ENCODE data around the gene SLC35A1. TPM values are rescaled to one million over a fixed set of nuclear protein-coding genes. Genes with fewer than 3 reads are reported as not detected.
"Not testable (repeated sequence)": the region's sequence is repeated elsewhere in the genome, so short reads cannot be mapped to it uniquely, and the experiment has no call there.

SLC35A1 gene, protein sequence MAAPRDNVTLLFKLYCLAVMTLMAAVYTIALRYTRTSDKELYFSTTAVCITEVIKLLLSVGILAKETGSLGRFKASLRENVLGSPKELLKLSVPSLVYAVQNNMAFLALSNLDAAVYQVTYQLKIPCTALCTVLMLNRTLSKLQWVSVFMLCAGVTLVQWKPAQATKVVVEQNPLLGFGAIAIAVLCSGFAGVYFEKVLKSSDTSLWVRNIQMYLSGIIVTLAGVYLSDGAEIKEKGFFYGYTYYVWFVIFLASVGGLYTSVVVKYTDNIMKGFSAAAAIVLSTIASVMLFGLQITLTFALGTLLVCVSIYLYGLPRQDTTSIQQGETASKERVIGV
- 14.5 and 18.8 TPM in 2 replicates for total RNA-seq (2014; rRNA removed; shearing (Covaris generic))

DNA sequence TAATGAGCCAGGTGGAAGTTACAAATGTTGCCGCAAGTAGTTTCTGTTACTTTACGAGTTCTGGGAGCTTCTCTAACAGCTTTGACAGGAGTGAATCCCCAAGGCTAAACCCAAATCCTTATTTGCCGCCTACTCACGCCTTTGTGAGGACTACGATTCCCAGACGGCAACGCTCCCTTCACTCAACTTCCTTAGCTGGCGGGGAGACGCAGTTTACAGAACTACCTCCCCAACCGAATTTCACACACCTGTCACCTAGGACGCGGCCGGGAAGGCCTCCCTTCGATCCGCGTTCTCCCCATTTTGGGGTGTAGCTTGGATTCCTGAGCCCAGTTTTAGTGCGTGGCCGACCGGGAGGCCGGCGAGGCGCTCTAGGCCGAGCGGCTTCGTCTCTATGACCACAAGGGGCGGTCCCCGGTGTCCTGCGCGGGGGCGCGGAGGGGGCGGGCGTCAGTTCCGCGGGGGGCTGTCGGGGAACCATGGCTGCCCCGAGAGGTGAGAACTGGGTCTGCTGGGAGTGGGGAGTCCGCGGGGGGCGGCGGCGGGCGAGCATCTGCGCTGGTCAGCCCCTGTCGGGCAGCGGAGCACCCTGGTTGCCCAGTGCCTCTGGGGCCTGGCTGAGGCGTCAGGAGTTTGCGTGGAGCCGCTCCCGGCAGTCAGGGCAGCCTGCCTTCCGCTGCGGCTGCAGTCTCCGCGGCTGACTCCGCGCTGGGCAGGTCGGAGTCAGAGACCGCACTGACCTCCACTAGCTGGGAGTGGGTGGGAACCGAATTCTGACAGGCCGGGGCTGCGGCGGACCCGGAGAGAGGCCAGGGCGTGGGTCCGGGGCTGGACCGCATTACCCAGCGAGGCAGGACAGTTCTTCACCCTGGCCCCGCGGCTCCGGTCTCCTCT lies at the start of gene SLC35A1:
SLC35A1 (plus strand) TSS at position 450 of the 894 bp plus-strand sequence; CDS start at position 480, 30 bp downstream.
- peak; percentile 61 for DNase-seq (ENCODE audit: low spot score)

DNA sequence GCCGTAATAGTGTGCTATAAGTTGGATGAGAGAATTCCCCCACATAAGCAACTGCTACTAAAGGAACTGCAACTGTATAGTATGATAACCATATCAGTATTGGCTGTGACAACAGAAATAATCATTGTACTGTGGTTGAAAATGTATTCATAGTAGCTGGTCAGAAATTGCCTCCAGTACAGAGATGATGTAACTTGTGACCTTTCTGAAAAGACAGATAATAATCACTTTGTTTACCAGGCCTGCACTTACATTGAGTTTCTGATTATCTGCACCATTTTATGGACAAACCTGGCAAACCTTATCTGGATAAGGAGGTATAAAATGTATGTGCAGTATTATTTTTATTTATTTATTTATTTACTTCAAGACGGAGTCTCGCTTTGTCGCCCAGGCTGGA lies 46.0 kb upstream of the SLC35A1 start:
- no peak for DNase-seq (ENCODE audit: low spot score)

DNA sequence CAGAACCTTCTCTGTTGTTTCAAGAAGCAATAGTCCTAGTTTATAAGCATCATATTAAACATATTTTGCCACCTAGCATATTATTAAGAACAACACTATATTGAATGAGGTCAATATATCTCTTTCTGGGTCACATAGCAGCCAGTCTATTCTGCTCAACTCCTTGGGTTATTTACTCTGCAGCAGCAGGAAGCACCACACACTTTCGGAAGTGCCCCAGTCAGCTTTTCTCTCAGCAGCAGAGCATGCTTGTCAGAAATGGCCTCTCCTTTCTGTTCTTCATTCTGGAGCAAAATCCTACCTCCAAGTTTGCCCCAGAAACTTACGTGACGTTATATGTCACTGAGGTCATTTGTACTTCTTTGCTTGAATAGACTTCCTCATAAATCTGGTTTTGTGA lies 42.3 kb upstream of the SLC35A1 start:
- DNase-seq (ENCODE audit: low spot score): no peak

DNA sequence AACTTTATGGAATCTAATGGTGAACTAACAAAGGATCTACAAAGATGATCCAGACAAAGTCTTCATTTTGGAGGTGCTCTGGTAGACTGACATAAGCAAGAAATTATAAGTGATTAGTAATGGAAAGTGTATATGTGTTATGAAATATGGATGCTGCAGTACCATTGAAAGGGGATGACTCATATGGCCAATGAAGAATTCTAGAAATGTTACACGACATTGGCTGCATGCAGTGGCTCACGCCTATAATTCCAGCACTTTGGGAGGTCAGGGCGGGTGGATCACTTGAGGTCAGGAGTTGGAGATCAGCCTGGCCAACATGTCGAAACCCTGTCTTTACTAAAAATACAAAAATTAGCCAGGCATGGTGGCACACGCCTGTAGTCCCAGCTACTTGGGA lies 41.5 kb upstream of the SLC35A1 start:
- DNase-seq (ENCODE audit: low spot score): no peak

DNA sequence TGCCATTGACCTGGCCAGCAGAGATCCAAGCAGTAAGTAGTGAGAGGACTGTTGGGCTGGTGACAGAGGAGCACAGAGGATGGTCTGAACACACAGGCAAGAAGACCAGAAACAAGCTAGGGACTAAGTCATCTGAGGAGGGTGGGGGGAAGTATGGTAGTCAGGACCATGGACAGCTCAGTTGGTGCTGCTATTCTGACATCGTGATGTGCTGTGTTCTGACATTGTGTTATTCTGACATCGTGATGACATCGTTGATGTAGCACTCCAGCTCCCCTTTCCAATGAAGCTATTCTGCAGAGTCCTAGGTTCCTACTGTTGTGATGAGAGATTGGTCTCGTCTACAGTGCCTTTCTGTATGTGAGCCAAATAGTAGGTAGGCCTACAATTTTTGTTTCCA lies 36.3 kb upstream of the SLC35A1 start:
- DNase-seq (ENCODE audit: low spot score): peak; percentile 77

DNA sequence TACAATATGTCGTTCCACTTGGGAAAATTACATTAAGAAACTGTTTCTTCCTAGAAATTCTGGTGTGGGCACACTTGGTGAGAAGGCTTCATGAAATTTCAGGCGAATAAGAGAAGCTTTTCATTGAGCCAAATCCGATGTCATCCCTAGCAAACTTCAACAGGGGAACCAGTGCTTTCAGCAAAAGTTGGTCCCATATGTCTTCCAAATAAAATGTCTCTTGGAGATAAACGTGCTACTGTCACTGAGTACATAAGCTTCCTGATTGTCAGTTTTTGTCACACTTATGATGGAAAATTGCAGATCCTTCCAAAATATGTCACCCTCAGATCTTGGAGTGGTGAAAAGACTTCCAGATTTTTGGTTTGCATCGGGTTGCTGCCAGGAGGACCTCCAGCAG lies 31.1 kb upstream of the SLC35A1 start:
- DNase-seq (ENCODE audit: low spot score): no peak

DNA sequence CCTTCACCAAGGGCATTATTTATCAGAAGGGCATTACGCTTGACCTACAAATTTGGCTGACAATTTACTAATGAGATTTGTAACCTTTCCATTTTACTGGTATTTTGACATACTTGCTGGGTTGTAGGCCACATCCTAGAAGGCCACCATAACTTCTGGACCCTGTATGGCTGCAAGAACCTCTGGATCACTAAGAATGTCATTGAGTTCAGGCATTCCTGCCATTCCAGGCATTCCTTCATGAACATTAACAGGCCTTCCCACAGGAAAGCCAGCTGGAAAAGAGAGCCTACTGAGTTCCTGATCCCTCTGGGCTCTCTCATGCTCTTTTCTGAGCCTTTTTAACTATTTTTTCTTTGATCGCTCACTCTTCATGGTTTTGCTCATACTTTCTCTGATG lies 28.4 kb upstream of the SLC35A1 start:
- peak; percentile 14 for DNase-seq (ENCODE audit: low spot score)

DNA sequence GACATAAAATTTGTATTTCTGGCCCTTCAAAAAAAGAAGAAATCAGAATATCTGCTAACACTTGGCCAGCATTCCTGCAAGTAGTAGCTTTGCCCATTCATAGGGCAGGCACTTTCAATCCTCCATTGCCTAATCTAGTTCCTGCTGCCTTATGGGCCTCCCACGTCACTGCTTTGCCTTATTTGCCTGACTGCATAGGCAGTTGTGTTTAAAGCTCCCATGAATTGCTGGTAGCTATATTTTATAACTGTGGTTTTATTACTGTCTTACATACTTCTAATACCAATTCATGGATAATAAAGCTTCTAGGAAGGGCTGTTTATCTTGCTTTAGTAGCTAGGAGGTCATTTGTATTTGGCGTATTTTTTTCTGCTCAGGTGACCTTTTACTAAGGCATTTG lies 7.7 kb upstream of the SLC35A1 start:
- no peak for DNase-seq (ENCODE audit: low spot score)

DNA sequence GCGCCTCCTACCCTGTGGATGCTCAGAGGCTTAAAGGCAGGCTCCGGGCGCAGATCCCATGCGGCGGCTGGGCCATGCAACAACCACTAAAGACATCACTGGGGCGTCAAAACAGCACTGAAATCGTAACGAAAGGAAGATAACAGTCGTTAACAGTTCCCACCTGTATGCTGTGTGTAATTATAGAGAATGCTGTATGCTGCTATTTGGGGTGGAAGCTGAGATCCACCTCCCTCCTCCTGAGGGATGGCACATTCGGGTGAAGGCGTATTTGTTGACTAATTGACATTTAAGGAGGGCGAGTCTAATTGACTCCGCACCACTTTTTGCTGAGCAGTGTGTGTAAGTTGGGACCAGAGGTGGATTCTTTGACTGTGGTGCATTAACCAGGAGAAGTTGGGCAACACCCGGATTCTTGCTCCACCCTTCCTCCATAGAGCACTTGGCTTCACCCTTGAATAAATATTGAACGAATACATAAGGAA lies 687 bp downstream of the SLC35A1 start:
- DNase-seq (ENCODE audit: low spot score): no peak

DNA sequence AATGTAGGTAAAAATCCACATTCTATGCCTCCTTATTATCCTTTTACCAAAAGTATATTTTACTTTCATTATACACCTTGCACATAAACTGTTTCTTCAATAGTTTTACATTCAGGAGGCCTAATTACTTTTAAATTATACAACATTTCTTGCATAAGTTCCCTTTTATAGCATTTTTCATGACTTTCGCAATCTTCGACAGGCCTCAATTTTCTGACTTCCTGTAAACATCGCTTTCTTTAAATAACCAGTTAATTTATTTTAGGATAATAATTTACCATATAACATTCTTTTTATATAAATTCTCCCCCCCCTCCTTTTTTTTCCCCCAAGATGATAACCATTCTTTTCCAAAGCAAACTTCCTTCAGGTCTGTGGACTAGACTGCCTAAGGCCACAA lies 9.2 kb downstream of the SLC35A1 start:
- no peak for DNase-seq (ENCODE audit: low spot score)

DNA sequence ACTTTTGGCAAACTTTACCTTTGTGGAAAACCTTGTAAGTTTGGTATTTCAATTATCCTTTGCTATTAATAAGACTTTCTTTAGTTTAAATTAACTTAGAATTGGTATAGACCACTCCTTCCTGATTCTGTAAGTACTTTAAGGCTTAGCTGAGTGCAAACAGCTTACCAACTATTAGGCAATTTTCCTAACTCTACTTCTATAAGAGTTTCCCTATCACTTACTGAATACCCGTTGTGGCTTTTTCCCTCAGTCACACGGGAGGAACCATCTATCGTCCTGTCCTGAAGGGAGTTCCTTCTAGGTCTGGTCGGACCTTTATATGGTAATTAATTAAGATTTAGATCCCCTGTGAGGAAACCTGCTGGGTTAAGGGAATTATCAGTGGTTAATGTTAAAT lies 9.6 kb downstream of the SLC35A1 start:
- DNase-seq (ENCODE audit: low spot score): no peak

DNA sequence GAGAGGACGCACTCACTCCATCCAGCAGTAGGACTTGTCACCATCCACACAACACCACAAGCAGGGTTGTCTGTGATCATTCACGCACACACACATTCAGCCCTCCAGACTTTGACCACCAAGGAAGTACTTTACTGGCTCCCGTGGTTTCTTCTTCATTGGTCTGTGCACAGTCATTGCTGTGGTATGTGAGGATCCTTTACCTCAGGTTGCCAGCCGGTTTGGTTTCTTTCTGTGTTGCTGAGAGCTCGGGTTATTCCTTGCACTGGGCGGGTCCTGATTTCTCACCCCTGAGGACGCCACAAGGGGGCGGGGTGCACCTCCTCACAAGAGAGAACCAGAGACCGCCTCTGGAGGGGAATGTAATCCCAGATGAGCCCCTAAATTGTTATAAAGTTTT lies 11.2 kb downstream of the SLC35A1 start:
- peak; percentile 27 for DNase-seq (ENCODE audit: low spot score)

DNA sequence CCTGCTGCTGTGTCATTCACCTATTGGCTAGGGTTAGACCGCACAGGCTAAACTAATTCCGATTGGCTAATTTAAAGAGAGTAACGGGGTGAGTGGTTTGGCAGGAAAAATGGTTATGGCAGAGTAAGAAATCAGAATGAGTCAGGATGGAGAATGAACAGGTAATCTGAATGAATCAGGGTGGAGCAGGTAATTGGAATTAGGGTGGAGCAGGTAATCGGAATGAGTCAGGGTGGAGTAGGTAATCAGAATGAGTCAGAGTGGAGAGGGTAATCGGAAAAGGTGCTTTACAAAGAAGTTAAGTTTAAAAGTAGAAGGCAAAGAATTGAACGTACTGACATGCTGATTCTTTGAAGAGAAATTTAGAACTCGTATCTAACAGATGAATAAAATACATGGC lies 11.7 kb downstream of the SLC35A1 start:
- no peak for DNase-seq (ENCODE audit: low spot score)

DNA sequence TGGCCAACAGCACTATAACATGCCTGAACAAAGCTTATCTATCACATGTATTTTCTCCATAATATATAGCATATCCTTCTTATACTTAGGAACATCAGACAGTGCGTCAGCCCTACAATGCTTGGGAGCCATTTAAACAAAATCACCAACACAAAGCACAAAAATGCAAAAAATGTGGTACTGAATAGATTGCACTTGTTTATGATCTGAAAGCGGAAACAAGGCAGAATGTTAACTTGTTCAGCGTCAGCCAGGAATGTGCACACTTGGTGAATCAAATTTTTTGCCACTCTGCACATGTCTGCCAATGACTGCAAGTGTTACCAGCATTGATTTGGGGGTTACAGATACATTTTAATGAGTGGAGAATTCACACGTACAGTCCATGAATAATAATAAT lies 14.8 kb downstream of the SLC35A1 start:
- DNase-seq (ENCODE audit: low spot score): no peak

DNA sequence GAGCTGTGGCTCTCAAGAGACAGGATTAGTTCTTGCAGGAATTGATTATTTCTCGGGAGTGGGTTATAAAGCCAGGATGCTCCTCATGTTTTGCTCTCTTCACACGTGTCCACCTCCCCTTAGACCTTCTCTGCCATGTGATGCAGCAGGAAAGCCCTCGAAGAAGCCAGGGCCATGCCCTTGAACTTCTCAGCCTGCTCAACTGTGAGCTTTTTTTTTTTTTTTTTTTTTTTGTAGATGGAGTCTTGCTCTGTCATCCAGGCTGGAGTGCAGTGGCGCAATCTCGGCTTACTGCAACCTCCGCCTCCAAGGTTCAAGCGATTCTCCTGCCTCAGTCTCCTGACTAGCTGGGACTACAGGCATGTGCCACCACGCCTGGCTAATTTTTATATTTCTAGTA lies 16.6 kb downstream of the SLC35A1 start:
- DNase-seq (ENCODE audit: low spot score): not testable (repeated sequence)

DNA sequence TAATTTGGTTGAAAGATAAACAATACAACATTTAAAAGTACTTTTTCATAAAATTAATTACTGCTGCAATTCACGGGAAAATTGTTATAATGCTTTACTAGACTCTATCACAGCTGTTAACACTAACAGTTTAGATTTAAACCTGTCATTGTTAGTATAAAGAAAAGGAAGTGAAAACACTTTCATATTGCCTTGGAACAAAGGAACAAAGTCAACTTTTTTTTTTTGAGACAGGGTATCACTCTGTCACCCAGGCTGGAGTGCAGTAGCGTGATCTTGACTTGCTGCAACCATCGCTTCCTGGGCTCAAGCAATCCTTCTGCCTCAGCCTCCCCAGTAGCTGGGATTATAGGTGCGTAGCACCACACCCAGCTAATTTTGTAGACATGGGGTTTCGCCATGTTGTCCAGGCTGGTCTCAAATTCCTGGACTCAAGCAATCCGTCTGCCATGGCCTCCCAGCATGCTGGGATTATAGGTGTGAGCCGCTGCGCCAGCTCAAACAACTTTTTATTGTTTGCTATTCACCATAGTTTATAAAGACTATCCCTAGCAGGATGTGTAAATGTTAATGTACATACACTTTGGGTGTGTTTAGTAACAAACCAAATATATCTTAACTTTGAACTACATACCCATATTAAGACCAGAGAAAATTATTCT lies 22.1 kb downstream of the SLC35A1 start:
- DNase-seq (ENCODE audit: low spot score): no peak

DNA sequence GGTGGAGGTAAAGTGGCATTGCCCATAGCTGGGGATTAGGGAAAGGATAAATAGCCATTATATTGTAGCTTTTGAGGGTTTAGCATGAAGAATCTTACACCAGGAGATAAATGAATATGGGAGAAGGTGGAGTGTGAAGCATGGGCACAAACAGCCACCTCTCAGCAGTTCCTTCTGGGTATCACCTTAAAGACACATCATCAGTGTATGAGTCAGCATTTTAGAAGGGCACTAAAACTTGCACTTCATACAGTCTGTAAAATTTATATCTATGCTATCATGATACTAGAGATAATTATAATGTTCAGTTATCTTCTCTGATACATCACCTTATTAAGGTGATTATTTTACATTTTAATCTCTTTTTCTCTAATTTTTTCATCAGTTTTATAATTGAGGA lies 25.3 kb downstream of the SLC35A1 start:
- no peak for DNase-seq (ENCODE audit: low spot score)

DNA sequence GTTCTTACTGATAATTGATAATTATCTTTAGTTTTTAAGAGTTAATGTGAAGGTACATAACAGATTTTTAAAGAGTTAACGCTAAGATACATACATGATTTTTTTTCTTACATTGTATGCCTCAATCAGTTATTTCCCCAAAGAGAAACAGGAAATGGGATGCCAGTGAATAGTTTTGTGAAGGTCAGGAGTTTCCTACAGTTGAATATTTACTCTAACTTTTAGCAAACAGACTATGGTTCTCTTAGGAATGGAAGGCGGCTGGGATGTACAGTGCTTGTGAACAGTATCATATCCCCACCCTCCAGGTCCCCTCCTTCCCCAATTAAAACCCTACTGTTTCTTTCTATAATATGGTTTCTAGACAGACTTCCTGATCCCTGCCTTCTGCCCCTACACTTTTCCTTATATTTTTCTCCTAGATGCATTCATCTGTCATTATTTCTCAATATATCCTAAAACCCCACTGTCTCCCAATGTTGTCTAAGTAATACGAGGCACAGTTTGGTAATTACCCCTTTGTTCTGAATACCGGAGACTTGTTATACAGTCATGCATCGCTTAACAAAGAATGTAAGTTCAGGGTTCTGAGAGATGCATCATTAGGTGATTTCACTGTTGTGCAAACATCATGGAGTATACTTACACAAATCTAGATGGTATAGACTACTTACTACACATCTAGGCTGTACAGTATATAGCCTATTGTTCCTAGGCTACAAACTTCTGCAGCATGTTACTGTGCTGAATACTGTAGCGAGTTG lies 29.2 kb downstream of the SLC35A1 start:
- no peak for DNase-seq (ENCODE audit: low spot score)

DNA sequence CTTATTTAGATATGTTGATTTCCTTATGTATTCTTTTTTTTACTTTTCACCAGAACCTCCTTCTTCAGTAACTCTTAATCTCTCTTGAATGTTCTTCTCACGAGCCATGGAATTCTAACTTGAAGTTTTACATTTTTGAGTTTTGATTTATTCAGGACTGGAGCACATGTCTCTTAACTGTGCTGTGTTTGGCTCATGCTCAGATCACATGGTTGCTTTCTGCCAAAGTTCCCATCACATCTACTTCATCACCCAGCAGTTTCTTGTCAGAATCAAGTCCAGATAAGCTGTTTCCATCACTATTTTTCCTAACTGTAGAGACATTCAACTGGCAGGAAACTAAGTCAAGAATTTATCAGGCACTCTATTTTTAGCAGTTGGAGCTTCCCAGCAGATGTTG lies 31.7 kb downstream of the SLC35A1 start:
- DNase-seq (ENCODE audit: low spot score): no peak

DNA sequence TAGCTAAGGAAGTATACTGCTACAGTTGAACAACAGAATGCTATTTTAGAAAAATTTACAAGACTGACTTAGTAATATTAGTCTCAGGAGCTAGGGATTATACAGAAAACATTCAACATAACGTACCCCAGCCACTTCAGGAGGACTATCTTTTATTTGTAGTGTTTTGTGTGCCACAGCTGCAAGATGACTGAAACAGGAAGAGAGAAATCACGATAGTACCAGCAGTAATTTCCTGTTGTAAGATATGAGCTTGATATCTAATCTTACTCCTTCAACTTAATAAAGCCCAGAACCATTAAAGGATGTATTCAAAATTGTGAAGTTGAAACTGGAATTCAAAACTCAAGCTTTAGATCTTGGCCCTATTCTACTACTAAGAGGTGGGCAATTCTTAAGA lies 42.1 kb downstream of the SLC35A1 start:
- DNase-seq (ENCODE audit: low spot score): no peak

DNA sequence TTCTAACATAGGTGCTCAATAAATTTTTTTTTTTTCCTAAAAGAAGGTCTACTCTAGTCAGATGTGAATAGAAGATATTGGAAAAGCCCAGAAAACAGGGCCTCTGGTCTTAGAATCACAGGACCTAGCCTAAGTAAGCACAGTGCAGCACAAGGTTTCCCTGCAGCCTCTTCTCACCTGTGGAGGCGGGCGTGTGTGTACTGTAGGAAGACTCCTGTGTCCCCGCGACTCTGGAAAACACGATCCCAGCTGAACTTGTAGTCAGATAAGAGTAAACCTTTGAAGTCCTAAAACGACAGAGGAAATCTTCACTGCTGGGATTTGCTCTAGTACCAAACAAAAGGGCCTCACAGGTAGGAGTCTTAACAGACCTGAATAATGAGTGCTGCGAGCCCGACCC lies 45.7 kb downstream of the SLC35A1 start:
- DNase-seq (ENCODE audit: low spot score): no peak

DNA sequence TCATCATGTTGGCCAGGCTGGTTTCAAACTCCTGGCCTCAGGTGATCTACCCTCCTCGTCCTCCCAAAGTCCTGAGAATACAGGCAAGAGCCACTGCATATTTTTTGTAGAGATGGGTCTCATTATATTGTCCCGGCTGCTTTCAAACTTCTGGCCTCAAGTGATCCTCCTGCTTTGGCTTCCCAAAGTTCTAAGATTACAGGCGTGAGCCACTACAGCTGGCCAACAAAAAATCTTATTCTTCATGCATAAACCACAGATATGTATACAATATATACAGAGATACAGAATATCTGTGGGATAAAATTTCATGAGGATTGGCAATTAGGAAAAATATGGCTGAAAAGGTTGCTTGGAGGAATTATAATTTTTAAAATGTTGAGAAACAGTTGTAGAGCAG lies 49.9 kb downstream of the SLC35A1 start:
- no peak for DNase-seq (ENCODE audit: low spot score)
